Measurements from ENCODE around the gene IFT122. TPM values are rescaled to one million over a fixed set of nuclear protein-coding genes. Genes with fewer than 3 reads are reported as not detected.
"Not testable (repeated sequence)": the region's sequence is repeated elsewhere in the genome, so short reads cannot be mapped to it uniquely, and the experiment has no call there.

Gene IFT122
- total RNA-seq, 1 donor from 2014 or later = 26.5 TPM

DNA sequence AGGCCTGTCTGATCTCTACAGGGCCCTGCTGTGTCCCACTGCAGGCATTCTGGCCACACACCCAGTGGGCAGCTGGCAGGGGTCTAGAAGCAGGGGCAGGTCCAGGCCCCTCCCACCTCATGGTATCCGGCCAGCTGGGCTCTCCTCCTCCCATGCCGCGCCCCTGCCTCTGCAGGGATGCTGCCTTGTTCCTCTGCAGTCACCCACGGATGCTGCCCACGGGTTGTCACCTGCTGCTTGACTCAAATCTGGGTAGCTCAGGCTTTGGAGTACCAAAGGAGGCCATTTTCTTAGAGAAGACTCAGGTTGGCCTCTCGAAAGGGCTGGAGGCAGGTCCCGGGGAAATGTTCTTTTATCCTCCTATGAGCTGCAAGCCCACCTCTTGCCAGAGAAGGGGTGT is 36.6 kb upstream of the IFT122 start:
- no peaks in the 10 kb centered on the region for H3K9me3 ChIP-seq
- no peaks in the 10 kb centered on the region for H3K36me3 ChIP-seq
- TF ChIP-seq, protein P1, sequence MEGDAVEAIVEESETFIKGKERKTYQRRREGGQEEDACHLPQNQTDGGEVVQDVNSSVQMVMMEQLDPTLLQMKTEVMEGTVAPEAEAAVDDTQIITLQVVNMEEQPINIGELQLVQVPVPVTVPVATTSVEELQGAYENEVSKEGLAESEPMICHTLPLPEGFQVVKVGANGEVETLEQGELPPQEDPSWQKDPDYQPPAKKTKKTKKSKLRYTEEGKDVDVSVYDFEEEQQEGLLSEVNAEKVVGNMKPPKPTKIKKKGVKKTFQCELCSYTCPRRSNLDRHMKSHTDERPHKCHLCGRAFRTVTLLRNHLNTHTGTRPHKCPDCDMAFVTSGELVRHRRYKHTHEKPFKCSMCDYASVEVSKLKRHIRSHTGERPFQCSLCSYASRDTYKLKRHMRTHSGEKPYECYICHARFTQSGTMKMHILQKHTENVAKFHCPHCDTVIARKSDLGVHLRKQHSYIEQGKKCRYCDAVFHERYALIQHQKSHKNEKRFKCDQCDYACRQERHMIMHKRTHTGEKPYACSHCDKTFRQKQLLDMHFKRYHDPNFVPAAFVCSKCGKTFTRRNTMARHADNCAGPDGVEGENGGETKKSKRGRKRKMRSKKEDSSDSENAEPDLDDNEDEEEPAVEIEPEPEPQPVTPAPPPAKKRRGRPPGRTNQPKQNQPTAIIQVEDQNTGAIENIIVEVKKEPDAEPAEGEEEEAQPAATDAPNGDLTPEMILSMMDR (IDR thresholded peaks at IDR 0.05) = no peak
- H3K27ac ChIP-seq = no peak overlapping the region
- H3K4me3 ChIP-seq = no peak overlapping the region
- intact Hi-C loops (cut with DNase I) = no loop called here
- no peaks in the 10 kb centered on the region for H3K27me3 ChIP-seq
- DNase-seq = no peak
- peaks cover 2% of the 10 kb centered on the region for H3K4me1 ChIP-seq
- no peak for ATAC-seq

DNA sequence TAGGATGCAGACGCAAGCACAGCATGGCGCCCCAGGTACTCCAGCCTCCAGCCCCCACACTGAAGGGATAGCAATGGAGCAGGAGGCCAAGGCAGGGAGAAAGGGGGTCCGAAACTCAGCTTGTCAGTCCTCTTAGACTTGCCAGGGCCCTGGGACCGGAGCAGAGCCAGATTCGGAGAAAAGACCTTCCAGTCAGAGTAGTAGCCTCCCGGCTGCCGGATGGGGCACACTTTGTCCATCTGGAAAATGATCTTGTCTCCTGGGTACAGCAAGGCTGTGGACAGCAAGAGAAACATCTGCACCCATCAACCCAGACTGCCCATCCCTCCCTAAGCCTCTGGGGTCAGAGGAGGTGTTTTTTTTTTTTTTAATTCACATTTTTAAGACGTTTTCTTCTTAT is 35.9 kb upstream of the IFT122 start:
- Histone ChIP-seq H3K4me3 (no peak overlapping the region), H3K27ac (no peak overlapping the region), H3K9me3 (no peaks in the 10 kb centered on the region), H3K27me3 (no peaks in the 10 kb centered on the region), H3K4me1 (no peaks in the 10 kb centered on the region), H3K36me3 (no peaks in the 10 kb centered on the region)
- ATAC-seq (no peak), DNase-seq (no peak)
- intact Hi-C loops (cut with DNase I) = no loop called here
- TF ChIP-seq, protein P1 (IDR thresholded peaks at IDR 0.05) = no peak

DNA sequence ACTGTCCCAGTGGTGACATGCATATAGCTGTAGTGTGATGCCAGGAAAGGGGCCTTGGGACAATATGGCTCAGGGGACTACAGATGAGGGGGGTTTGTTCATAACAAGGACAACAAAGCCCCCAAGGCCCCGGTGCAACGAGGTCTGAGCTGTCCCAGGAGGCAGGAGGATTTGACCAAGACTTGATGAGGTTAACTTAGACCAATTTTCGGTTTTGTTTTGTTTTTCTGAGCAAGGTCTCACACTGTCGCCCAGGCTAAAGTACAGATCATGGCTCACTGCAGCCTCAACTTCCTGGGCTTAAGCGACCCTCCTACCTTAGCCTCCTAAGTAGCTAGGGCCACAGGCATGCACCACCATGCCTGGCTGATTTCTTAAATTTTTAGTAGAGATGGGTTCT is 35.4 kb upstream of the IFT122 start:
- Histone ChIP-seq H3K4me1 (no peaks in the 10 kb centered on the region), H3K27ac (no peak overlapping the region), H3K36me3 (no peaks in the 10 kb centered on the region), H3K9me3 (no peaks in the 10 kb centered on the region), H3K4me3 (no peak overlapping the region), H3K27me3 (no peaks in the 10 kb centered on the region)
- intact Hi-C loops (cut with DNase I) = no loop called here
- DNase-seq (no peak), ATAC-seq (no peak)
- TF ChIP-seq, protein P1 (IDR thresholded peaks at IDR 0.05) = no peak

DNA sequence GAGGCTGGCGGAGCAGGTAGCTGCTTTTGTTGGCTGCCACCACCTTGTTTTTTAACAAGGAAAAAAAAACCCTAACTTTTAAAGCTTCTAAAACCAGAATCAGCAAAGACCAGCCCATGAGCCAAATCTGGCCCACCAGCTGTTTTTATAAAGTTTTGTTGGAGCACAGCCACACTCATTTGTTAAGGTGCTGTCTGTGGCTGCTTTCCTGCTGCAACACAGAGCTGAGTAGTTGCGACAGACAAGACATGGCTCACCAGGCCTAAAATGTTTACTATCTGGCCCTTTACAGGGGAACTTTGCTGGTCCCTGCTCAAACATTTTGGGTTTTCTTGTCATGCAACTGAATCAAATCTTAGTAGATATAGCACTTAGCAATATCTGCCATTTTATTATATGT is 30.5 kb upstream of the IFT122 start:
- no peaks in the 10 kb centered on the region for H3K9me3 ChIP-seq
- TF ChIP-seq, protein P1 (IDR thresholded peaks at IDR 0.05) = no peak
- no peak overlapping the region for H3K27ac ChIP-seq
- H3K27me3 ChIP-seq = no peaks in the 10 kb centered on the region
- ATAC-seq (no peak), DNase-seq (no peak)
- intact Hi-C loops (cut with DNase I) = no loop called here
- H3K4me1 ChIP-seq = no peaks in the 10 kb centered on the region
- no peaks in the 10 kb centered on the region for H3K36me3 ChIP-seq
- H3K4me3 ChIP-seq = no peak overlapping the region

DNA sequence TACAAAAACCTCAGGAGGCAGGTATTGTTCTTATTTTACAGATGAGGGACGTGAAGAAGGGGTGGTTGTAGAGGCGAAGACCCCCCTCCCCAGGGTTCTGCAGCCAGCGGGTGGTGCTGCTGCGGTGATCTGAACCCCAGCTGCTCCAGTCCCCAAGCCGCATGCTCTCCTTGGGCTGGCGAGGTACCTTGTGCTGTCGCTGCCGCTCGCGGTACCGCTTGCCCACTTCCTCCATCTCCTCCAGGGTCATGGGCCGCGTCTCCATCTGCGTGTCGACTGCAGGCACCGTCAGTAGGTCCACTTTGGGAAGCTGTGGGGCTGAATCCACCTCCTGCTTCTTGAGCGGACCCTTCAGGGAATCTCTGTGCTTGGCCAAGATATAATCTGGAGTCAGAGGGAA is 29.1 kb upstream of the IFT122 start:
- Histone ChIP-seq H3K4me1 (no peaks in the 10 kb centered on the region), H3K36me3 (no peaks in the 10 kb centered on the region), H3K27me3 (no peaks in the 10 kb centered on the region), H3K4me3 (no peak overlapping the region), H3K9me3 (no peaks in the 10 kb centered on the region), H3K27ac (no peak overlapping the region)
- ATAC-seq = no peak
- DNase-seq = no peak
- intact Hi-C loops (cut with DNase I) = no loop called here
- TF ChIP-seq, protein P1 (IDR thresholded peaks at IDR 0.05) = no peak

DNA sequence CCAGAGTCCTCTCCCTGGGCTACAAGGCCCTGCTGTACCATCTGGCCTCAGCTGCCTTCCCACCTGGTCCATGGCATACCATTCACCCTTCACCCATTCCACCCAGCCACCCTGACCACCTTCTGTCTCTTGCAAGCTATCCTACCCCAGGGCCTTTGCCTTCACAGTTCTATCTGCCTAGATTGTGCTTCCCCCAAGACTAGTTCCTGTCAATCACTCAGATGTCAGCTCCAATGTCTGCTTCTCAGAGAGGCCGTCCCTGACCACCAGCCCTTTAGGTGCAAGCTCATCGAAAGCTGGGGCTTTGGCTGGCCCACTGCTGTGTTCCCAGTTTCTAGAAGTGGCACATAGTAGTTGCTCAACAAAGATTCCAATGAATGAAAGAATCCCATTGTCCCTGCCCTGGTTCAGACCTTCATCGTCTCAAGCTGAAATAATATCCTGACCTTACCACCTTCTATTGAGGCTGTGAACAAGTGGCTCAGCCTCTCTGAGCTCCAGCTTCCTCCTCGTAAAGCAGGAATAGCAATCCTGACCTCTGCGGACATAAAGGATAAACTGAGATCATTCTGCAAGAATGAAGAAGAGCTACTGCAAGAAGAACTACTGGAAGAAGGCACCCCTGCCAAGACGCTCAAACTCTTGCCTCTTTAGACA is 27.4 kb upstream of the IFT122 start:
- Histone ChIP-seq H3K27ac (no peak overlapping the region), H3K36me3 (no peaks in the 10 kb centered on the region), H3K9me3 (no peaks in the 10 kb centered on the region), H3K4me1 (peaks cover 4% of the 10 kb centered on the region), H3K27me3 (no peaks in the 10 kb centered on the region), H3K4me3 (no peak overlapping the region)
- TF ChIP-seq, protein P1 (IDR thresholded peaks at IDR 0.05) = no peak
- no peak for DNase-seq
- intact Hi-C loops (cut with DNase I) = no loop called here
- ATAC-seq = no peak

DNA sequence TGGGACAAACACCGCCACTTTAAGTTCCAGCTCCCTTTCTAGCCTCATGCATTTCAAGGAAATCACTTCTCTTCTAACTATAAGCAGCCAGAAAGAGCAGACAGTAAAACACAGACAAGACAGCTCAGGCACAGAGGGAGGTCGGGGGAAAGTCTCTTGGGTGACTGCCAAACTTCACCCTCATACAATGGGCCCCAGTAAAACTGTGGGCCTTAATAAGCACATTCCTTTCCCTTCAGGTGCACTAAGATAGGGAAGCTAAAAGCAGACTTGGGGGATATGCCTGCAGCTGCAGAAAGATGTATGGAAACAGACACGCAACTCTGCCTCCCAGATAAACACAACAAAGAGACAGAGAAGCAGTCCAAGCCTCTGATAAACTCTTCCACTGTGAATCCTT is 26.8 kb upstream of the IFT122 start:
- H3K27me3 ChIP-seq; H3K36me3 ChIP-seq; ATAC-seq; H3K4me1 ChIP-seq; H3K4me3 ChIP-seq; intact Hi-C loops (cut with DNase I); DNase-seq; H3K9me3 ChIP-seq; H3K27ac ChIP-seq: not testable (repeated sequence)

All from upper lobe of right lung (tissue), 1 donor.